Activated B cell treated with CpG ODN at 0.5 μM for 24 hours (primary cell): ENCODE data around the gene RNF115. TPM values are rescaled to one million over a fixed set of nuclear protein-coding genes. Genes with fewer than 3 reads are reported as not detected.
"Not testable (repeated sequence)": the region's sequence is repeated elsewhere in the genome, so short reads cannot be mapped to it uniquely, and the experiment has no call there.

ENCODE experiments used
- ATAC-seq: fragments of 200-7000 bp; cut with Tn5 transposase; one replicate; pipeline ENCODE4 v1.10.0; 2021; ENCODE audit warnings: low read depth, mild to moderate bottlenecking, moderate library complexity
- CTCF ChIA-PET: fragments of 350-600 bp; sonication (Branson Sonifier 250); formaldehyde crosslinking; loops from one replicate; lab custom pipeline; 2021; ENCODE audit warnings: antibody characterized with exemption; lab: Charles Lee
- POLR2A ChIA-PET: fragments of 350-600 bp; sonication (Branson Sonifier 250); formaldehyde crosslinking; loops from one replicate; lab custom pipeline; 2021; ENCODE audit warnings: antibody characterized with exemption; lab: Charles Lee
- DNase-seq: peaks from one replicate; pipeline ENCODE4 v3.0.0; 2022
- H3K27ac Mint-ChIP-seq: one replicate; pipeline ENCODE4 v1.8.0; 2020; ENCODE audit warnings: mixed read lengths
- H3K27me3 Mint-ChIP-seq: one replicate; pipeline ENCODE4 v1.8.0; 2021; ENCODE audit warnings: mixed read lengths
- H3K36me3 Mint-ChIP-seq: one replicate; pipeline ENCODE4 v1.8.0; 2021; ENCODE audit warnings: low read depth, mixed read lengths
- H3K4me1 Mint-ChIP-seq: one replicate; pipeline ENCODE4 v1.8.0; 2021; ENCODE audit warnings: mixed read lengths
- H3K4me3 Mint-ChIP-seq: one replicate; pipeline ENCODE4 v1.8.0; 2020; ENCODE audit warnings: mild to moderate bottlenecking, mixed read lengths
- H3K9me3 Mint-ChIP-seq: one replicate; pipeline ENCODE4 v1.8.0; 2020; ENCODE audit warnings: mixed read lengths
- intact Hi-C: fragments of 100-400 bp; cut with micrococcal nuclease; formaldehyde crosslinking; loops from one replicate; pipeline ENCODE4 v1.15.1; 2024
- total RNA-seq: library from RNA; stranded (reverse); gene quantifications from 2 replicates; pipeline ENCODE4 v1.2.3, GENCODE V29; 2022
- TF ChIP-seq, protein P1 (sequence below): fragments of 200-600 bp; IDR thresholded peaks from one replicate; pipeline ENCODE4 v1.8.0; 2022; ENCODE audit warnings: antibody characterized with exemption, mild to moderate bottlenecking

RNF115 gene
- total RNA-seq, 1 donor from 2014 or later = 19.7 TPM

DNA sequence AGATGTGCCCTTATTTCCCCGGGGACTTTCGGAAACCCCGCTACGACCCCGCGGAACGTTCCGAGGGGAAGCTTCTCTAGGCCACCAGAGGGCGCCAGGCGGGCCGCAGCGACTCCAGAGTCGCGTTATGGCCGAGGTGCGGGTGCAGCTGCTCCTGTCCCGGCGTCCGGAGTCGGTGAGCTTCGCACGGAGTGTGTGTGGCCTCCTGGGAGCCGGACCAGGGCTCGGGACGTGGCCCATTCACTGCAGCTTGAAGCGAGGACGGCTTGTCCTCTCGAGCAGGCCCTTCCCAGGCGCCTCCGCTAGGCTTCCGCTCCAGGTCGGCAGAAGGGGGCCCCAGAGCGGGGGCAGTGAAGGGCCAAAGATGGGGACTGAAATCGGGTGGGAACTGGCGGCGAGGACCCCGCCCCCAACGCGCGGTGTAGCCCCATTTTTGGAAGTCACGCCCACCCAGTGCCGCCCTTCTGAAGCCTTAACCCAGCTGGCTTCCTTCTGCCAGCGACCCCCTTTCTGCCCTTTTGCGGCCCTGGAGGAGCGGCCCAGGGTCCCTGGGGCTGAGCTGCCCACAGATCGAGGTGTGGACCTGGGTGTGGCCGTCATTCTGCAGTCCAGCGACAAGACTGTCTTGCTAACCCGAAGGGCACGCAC lies 21.7 kb upstream of the RNF115 start, which contains the start of gene NUDT17:
NUDT17 (plus strand) TSS at position 117 of the 648 bp plus-strand sequence; CDS start at position 128, 11 bp downstream.
- Mint-ChIP-seq H3K27ac (no peak within 1 kb of the TSS), H3K4me1 (peaks cover 8% of the 10 kb centered on the region), H3K4me3 (no peak within 1 kb of the TSS), H3K36me3 (peaks cover 36% of the 10 kb centered on the region), H3K9me3 (no peaks in the 10 kb centered on the region), H3K27me3 (no peaks in the 10 kb centered on the region)
- TF ChIP-seq, protein P1, sequence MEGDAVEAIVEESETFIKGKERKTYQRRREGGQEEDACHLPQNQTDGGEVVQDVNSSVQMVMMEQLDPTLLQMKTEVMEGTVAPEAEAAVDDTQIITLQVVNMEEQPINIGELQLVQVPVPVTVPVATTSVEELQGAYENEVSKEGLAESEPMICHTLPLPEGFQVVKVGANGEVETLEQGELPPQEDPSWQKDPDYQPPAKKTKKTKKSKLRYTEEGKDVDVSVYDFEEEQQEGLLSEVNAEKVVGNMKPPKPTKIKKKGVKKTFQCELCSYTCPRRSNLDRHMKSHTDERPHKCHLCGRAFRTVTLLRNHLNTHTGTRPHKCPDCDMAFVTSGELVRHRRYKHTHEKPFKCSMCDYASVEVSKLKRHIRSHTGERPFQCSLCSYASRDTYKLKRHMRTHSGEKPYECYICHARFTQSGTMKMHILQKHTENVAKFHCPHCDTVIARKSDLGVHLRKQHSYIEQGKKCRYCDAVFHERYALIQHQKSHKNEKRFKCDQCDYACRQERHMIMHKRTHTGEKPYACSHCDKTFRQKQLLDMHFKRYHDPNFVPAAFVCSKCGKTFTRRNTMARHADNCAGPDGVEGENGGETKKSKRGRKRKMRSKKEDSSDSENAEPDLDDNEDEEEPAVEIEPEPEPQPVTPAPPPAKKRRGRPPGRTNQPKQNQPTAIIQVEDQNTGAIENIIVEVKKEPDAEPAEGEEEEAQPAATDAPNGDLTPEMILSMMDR = peak; percentile 64
- ChIA-PET CTCF (interaction anchor here (0.7 to 5.4 kb wide), 28 partner anchors 9 to 191 kb away, joined by 3 to 98 read pairs (median 6); partner anchors contain the start of genes ANKRD35, ITGA10, LIX1L and PEX11B), POLR2A (interaction anchor here (0.5 to 5.4 kb wide), 28 partner anchors 9 to 565 kb away, joined by 3 to 151 read pairs (median 6); partner anchors contain the start of genes ANKRD34A, ANKRD35, LIX1L and PEX11B)
- ATAC-seq (peak; percentile 69), DNase-seq (peak; percentile 71)
- intact Hi-C loops = loop anchor here (1.0 kb wide), 3 partner anchors 14 to 168 kb away; partner anchors contain the start of genes ITGA10 and PIAS3

DNA sequence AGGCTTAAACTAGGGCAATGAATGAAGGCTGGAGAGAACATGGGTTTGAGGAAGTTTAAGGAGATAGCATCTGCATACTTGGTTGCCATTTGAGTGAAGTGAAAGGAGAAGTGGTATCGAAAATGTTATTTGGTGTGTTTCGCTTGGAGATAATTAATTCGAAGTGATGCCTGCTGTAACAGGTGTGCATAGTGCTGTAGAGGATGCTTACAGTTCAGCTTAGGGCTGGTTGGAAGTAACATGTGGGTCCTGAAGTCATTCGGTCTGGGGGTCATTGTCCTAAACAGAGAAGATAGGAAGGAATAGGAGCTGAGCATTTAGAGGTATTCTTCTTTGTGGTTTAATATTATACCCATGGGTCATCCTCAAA lies 21.2 kb upstream of the RNF115 start:
- no peaks in the 10 kb centered on the region for H3K27me3 Mint-ChIP-seq
- TF ChIP-seq, protein P1 = no peak
- no peak overlapping the region for H3K4me3 Mint-ChIP-seq
- peaks cover 36% of the 10 kb centered on the region for H3K36me3 Mint-ChIP-seq
- ATAC-seq = peak; percentile 86
- peaks cover 8% of the 10 kb centered on the region for H3K4me1 Mint-ChIP-seq
- no peaks in the 10 kb centered on the region for H3K9me3 Mint-ChIP-seq
- ChIA-PET CTCF (interaction anchor here (0.6 to 5.4 kb wide), 30 partner anchors 10 to 192 kb away, joined by 3 to 98 read pairs (median 5); partner anchors contain the start of genes ANKRD35, ITGA10, LIX1L and PEX11B), POLR2A (interaction anchor here (0.5 to 5.4 kb wide), 28 partner anchors 9 to 564 kb away, joined by 3 to 151 read pairs (median 6); partner anchors contain the start of genes ANKRD34A, ANKRD35, LIX1L and PEX11B)
- H3K27ac Mint-ChIP-seq = no peak overlapping the region
- intact Hi-C loops = loop anchor here (1.0 kb wide), 3 partner anchors 14 to 168 kb away; partner anchors contain the start of genes ITGA10 and PIAS3
- no peak for DNase-seq

DNA sequence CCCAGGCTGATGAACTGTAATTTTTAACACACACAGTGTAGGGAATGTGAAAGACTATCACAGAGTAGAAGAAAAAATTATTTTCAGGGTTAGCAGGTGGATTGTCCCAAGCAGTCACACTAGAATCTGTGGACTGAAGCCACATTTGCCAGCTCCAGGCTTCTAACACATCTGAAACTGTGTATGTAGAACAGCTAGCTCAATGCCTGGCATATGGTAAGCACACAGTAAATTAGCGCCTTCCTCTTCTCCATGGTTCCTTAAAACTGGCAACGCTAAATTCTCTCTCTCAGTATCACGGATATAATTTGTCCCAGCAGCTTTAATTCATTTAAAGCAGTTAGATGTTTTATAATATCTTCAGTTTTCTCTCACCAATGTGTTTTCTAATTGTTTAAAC lies 19.1 kb upstream of the RNF115 start:
- Mint-ChIP-seq H3K36me3 (peaks cover 46% of the 10 kb centered on the region), H3K4me1 (peaks cover 8% of the 10 kb centered on the region), H3K4me3 (no peak overlapping the region), H3K9me3 (no peaks in the 10 kb centered on the region), H3K27ac (no peak overlapping the region), H3K27me3 (no peaks in the 10 kb centered on the region)
- DNase-seq = no peak
- ChIA-PET CTCF (interaction anchor here (1.2 to 5.4 kb wide), 2 partner anchors 16 to 48 kb away, joined by 3 to 98 read pairs; partner anchors contain the start of gene PIAS3), POLR2A (no interaction called here)
- TF ChIP-seq, protein P1 = no peak
- intact Hi-C loops = loop anchor here (2.0 kb wide), 1 partner anchor 18 kb away; the partner anchor contains the start of genes POLR3C and RNF115
- no peak for ATAC-seq

DNA sequence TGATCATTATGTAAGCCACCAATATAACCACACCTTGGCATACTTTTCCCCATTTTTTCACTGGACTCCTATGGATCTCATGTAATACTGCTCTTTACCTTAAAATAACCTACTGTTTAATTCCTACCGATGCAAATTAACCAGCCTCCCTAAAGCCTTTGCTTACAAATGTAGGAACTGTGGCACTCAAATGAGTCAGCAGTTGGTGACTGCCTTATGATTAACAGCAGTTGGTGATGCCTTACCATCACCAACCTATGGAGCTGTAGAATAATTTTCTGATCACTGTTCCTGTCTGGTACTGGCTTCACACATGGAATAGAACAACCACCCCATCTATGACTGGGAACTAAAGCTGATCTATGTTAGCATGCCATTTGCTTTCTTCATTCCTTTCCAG lies 13.8 kb upstream of the RNF115 start:
- intact Hi-C loops = no loop called here
- Mint-ChIP-seq H3K36me3 (peaks cover 87% of the 10 kb centered on the region), H3K4me1 (no peaks in the 10 kb centered on the region), H3K27ac (no peak overlapping the region), H3K9me3 (no peaks in the 10 kb centered on the region), H3K27me3 (no peaks in the 10 kb centered on the region), H3K4me3 (no peak overlapping the region)
- ATAC-seq (no peak), DNase-seq (no peak)
- ChIA-PET POLR2A (no interaction called here), CTCF (no interaction called here)
- TF ChIP-seq, protein P1 = no peak

DNA sequence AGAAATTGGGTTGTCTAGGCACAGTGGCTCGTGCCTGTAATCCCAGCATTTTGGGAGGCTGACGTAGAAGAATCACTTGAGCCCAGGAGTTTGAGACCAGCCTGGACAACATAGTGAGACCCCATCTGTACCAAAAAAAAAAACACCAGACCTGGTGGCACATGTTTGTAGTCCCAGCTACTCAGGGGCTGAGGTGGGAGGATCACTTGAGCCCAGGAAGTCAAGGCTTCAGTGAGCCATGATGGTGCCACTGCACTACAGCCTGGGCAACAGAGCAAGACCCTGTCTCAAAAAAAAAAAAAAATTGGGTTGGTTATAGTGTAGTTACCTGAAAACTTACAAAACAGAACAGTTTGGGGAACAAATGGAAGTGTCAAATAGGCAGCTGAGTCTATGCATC lies 6.9 kb upstream of the RNF115 start:
- peaks cover 84% of the 10 kb centered on the region for H3K36me3 Mint-ChIP-seq
- POLR2A ChIA-PET, ATAC-seq, H3K27ac Mint-ChIP-seq, H3K27me3 Mint-ChIP-seq, H3K9me3 Mint-ChIP-seq, H3K4me3 Mint-ChIP-seq, H3K4me1 Mint-ChIP-seq, DNase-seq, intact Hi-C loops: not testable (repeated sequence)
- CTCF ChIA-PET = interaction anchor here (1.2 kb wide), 1 partner anchor 14 kb away, joined by 3 read pairs; no protein-coding TSS in a partner anchor
